Endometrial microvascular endothelial cells (primary cell): ENCODE data around the gene SCLY. TPM values are rescaled to one million over a fixed set of nuclear protein-coding genes. Genes with fewer than 3 reads are reported as not detected.
"Not testable (repeated sequence)": the region's sequence is repeated elsewhere in the genome, so short reads cannot be mapped to it uniquely, and the experiment has no call there.

Experiments used
- in situ Hi-C: cut with HindIII; loops from 2 replicates; pipeline ENCODE4 v1.10.0; 2017; ENCODE audit warnings: low sequenced_read_pairs, low pct_unique_long_range_greater_than_20kb; ENCODE audit errors: inconsistent ontology term
- total RNA-seq: library from RNA; depleted of rRNA; stranded (reverse); fragments of >200 nt; gene quantifications from one replicate; pipeline ENCODE4 v1.2.3, GENCODE V29; 2015; ENCODE audit errors: inconsistent ontology term

The SCLY gene
- total RNA-seq, 1 donor from 2014 or later: 40.5 TPM

- in situ Hi-C loops: no loop called here
Observed at GRCh38 chr2:238038203-238038602, 22.6 kb upstream of the SCLY start.

- in situ Hi-C loops: no loop called here
Observed at GRCh38 chr2:238039151-238039550, 21.6 kb upstream of the SCLY start.

GRCh38 chr2:238039985-238040384, 20.8 kb upstream of the SCLY start:
- in situ Hi-C loops: no loop called here

- in situ Hi-C loops: no loop called here
Observed at GRCh38 chr2:238040918-238041317, 19.9 kb upstream of the SCLY start.

- in situ Hi-C loops: no loop called here
Observed at GRCh38 chr2:238042090-238042489, 18.7 kb upstream of the SCLY start.

- in situ Hi-C loops: no loop called here
Observed at GRCh38 chr2:238042849-238043584, 17.8 kb upstream of the SCLY start.

GRCh38 chr2:238043851-238044250, 16.9 kb upstream of the SCLY start:
- in situ Hi-C loops: no loop called here

- in situ Hi-C loops: no loop called here
Observed at GRCh38 chr2:238045575-238045974, 15.2 kb upstream of the SCLY start.

- in situ Hi-C loops: no loop called here
Observed at GRCh38 chr2:238046725-238047270, 14.0 kb upstream of the SCLY start.

GRCh38 chr2:238053191-238053776, 7.5 kb upstream of the SCLY start:
- in situ Hi-C loops: no loop called here

- in situ Hi-C loops: no loop called here
Observed at GRCh38 chr2:238055841-238056240, 5.0 kb upstream of the SCLY start.

GRCh38 chr2:238057696-238058575, 2.9 kb upstream of the SCLY start:
- in situ Hi-C loops: not testable (repeated sequence)

GRCh38 chr2:238059505-238059904, 1.3 kb upstream of the SCLY start:
- in situ Hi-C loops: no loop called here

GRCh38 chr2:238060096-238060541, 682 bp upstream of the SCLY start:
- in situ Hi-C loops: no loop called here

GRCh38 chr2:238061315-238062202, 758 bp downstream of the SCLY start:
- in situ Hi-C loops: no loop called here

- in situ Hi-C loops: no loop called here
Observed at GRCh38 chr2:238063414-238064189, 2.8 kb downstream of the SCLY start.

- in situ Hi-C loops: no loop called here
Observed at GRCh38 chr2:238064376-238064775, 3.6 kb downstream of the SCLY start.
